MG63 (cell line): ENCODE results near the gene MAP2K6. TPM values are rescaled to one million over a fixed set of nuclear protein-coding genes. Genes with fewer than 3 reads are reported as not detected.
A peak's percentile ranks its signal among the peaks of the same experiment; 100 is the strongest.

ENCODE experiments used
- DNase-seq: peaks from one replicate; pipeline ENCODE4 v3.0.0-alpha.2; 2020
- H3K27me3 ChIP-seq: fragments of 250-450 bp; sonication (Bioruptor Pico); 2 replicates; pipeline ENCODE4 v1.5.1; 2020; ENCODE audit warnings: mild to moderate bottlenecking, moderate library complexity
- H3K36me3 ChIP-seq: fragments of 250-450 bp; sonication (Bioruptor Pico); 2 replicates; pipeline ENCODE4 v1.5.1; 2020; ENCODE audit warnings: mild to moderate bottlenecking, moderate library complexity
- H3K4me3 ChIP-seq: fragments of 250-450 bp; sonication (Bioruptor Pico); 2 replicates; pipeline ENCODE4 v1.5.1; 2020; ENCODE audit warnings: mild to moderate bottlenecking, moderate library complexity
- H3K9me3 ChIP-seq: fragments of 250-450 bp; sonication (Bioruptor Pico); 2 replicates; pipeline ENCODE4 v1.5.1; 2020; ENCODE audit warnings: mild to moderate bottlenecking, moderate library complexity
- total RNA-seq: library from RNA; depleted of rRNA; stranded (reverse); fragments of >200 nt; shearing (Covaris generic); gene quantifications from 2 replicates; pipeline ENCODE4 v1.2.3, GENCODE V29; 2014; ENCODE audit warnings: low replicate concordance

The MAP2K6 gene
- total RNA-seq, 1 experiment from 2014 or later = 1.9 TPM

DNA sequence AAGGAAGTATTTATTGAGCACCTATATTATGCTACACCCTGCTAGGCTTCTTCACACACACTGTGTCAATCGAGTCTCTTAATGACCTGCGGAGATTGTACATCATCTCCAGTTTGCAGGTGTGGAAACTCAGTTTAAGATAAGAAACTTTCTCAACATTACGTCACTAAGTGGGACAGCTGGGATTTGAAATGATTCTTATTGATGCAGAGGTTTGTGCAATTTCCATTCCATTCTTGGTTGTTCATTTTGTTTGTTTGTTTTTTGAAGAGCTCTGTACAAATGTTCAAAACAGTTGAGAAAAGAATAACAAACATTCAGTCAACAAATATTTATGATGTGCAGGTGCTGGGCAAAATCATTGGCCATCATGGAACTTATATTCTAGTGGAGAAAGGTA is 84.8 kb downstream of the MAP2K6 start:
- Histone ChIP-seq H3K9me3 (no peaks in the 10 kb centered on the region), H3K4me3 (no peak overlapping the region)
- no peak for DNase-seq

DNA sequence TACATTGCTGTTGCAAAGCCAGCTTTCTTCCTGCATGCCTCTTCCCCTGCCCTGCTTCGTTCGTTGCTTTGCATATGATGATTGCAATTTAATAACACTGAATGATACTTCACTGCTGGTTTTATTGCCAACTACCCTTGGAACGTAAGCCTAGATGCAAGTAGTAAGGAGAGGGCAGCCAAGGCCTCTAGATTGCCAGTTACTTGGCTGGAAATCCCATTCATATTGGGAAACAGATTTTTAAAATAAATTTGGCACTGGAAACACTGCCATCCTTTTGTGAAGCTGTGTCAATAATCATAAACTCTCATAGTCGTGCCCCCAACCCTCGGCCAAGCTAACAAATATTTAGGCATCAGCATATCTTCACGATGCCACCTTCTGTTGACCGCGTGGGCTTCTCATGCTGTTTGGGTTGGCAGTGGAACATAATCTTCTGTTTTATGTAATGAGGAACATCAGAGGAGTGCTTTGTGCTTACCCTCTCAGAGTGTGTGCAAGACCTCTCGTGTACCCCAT is 86.5 kb downstream of the MAP2K6 start:
- Histone ChIP-seq H3K9me3 (no peaks in the 10 kb centered on the region), H3K36me3 (no peaks in the 10 kb centered on the region), H3K4me3 (no peak overlapping the region), H3K27me3 (no peaks in the 10 kb centered on the region)
- peak; percentile 86 for DNase-seq

More for the DNA sequence above, 84.8 kb downstream of the MAP2K6 start:
- Histone ChIP-seq H3K36me3 (no peaks in the 10 kb centered on the region), H3K27me3 (no peaks in the 10 kb centered on the region)

DNA sequence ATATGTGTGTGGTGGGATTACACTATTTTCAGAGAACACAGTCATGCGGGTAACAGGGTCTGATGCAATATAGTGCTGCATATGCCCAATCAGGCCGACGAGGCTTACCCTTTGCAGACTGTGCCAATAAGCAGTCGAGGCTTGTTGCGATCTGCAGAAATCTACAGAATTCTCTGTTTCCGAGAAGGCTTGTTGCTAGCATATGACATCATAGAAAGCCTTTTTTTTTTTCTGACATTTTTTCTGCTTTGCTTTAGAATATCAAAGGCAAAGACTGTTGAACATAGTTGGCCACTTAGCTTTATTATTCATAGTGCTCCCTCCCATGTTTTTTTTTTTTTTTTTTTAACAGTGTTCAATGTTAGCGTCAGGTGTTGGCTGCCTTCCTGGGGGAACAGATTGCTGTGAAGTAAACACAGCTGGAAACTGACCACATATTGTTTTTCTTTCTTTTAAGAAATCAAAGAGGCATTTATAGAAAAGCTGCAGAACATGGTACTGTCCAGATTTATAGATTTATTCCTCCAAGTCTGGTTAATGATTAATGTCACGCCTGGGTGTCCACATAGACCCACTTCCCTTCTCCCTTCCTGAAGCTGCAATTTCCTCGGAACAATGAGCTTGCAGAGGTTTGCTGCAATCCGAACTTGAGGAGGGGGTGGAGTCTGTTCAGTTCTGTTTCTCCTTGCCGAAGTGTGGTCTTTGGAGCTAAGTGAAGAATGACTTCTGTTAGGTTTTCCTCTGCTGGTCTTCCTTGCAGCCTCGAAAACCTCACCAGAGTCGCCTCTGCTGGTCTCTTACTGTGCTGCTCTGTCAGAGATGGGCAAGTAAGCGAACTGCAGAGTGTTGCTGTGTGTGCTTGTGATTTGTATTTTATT is 87.3 kb downstream of the MAP2K6 start:
- no peaks in the 10 kb centered on the region for H3K36me3 ChIP-seq
- H3K4me3 ChIP-seq = peak overlapping the region; percentile 16
- H3K9me3 ChIP-seq = no peaks in the 10 kb centered on the region
- H3K27me3 ChIP-seq = no peaks in the 10 kb centered on the region
- DNase-seq = peak; percentile 79

DNA sequence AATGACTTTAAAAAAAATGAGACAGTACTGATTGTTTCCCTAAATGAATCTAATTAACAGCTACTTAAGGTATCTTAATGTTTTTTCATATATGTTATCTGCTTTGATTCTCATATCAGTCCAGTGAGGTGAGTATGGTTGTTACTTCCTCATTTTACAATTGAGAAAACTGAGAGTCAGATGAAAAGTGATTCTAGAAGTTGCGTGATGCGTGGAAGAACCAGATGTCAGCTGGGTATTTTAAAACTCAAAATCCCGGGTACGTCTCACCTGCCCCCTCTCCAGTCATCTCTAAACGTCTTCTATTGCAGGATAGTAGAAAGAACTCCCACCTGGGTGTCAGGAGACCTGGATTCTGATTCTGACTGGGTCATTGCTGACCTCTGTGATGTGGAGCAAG is 89.2 kb downstream of the MAP2K6 start:
- no peak for DNase-seq
- no peak overlapping the region for H3K4me3 ChIP-seq
- H3K27me3 ChIP-seq = no peaks in the 10 kb centered on the region
- no peaks in the 10 kb centered on the region for H3K9me3 ChIP-seq
- no peaks in the 10 kb centered on the region for H3K36me3 ChIP-seq

DNA sequence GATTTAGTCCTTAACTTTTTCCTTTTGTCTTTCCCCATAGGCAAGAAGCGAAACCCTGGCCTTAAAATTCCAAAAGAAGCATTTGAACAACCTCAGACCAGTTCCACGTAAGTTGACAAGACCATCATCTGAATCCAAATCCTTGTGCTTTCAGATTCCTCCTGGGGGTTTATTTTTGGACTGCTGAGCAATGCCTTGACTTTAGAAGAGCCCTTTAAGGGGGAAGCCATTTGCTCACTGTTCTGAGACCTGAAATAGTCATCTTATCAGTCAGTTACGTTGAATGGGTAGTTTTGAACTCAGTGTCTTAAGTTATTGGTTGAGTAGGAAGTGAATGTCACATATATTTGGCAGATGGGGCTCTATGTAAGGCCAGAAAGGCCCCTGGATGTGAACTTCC is 91.2 kb downstream of the MAP2K6 start:
- DNase-seq = no peak
- Histone ChIP-seq H3K9me3 (peaks cover 3% of the 10 kb centered on the region), H3K4me3 (no peak overlapping the region), H3K27me3 (no peaks in the 10 kb centered on the region), H3K36me3 (no peaks in the 10 kb centered on the region)

DNA sequence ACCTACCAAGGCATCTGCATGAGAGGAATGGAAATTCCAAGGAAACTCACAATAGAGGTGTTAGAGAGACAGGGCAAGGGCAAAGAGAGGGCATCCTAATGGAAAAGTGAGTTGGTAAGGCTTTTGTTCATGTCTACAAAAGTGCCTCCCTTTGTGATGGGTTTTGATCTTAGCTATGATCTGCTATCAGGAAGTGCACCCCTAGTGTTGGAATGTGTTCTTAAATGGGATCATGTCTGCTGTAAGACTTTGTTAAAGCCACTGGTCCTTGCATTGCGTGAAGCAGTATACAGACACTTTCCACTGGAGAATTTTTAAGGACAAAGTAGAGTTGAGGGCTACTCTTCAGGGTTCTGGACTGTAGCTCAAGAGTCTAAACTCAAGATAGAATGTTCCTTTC is 92.0 kb downstream of the MAP2K6 start:
- no peak overlapping the region for H3K4me3 ChIP-seq
- H3K36me3 ChIP-seq = no peaks in the 10 kb centered on the region
- H3K27me3 ChIP-seq = no peaks in the 10 kb centered on the region
- DNase-seq = no peak
- peaks cover 3% of the 10 kb centered on the region for H3K9me3 ChIP-seq

DNA sequence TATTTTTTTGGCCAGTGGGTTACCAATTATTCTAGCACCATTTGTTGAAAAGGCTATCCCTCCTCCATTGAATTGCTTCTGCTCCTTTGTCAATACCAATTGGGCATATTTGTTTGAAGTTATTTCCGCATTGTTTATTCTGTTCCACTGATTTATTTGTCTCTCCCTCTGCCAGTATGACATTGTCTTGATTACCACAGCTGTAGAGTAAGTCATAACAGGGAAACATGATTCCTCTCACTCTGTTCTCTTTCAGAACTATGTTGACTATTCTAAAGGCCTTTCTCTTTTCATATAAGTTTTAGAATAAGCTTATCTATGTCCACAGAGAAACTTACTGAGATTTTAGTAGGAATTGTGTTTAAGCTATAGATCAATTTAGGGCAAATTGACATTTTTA is 94.3 kb downstream of the MAP2K6 start:
- no peak for DNase-seq
- no peaks in the 10 kb centered on the region for H3K27me3 ChIP-seq
- H3K9me3 ChIP-seq = peaks cover 3% of the 10 kb centered on the region
- no peaks in the 10 kb centered on the region for H3K36me3 ChIP-seq
- no peak overlapping the region for H3K4me3 ChIP-seq

DNA sequence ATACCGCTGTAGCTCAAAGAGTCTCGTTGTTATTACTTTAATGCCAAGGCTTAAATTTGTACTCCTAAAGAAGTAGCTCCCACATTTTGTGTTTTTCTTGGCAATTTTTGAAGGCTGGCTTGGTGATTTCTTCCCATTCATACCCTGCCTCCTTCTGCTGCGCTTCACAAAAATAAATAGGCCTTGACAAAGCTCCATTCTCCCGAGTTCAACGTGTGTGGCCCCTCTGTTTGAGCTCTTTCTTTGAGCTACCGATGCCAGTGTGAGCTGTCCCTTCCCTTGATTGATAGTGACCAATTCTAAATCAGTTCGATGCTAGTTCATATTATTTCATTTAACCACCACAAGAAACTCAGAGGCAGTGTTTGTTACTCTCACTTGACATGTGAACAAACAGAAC is 96.8 kb downstream of the MAP2K6 start:
- H3K36me3 ChIP-seq = no peaks in the 10 kb centered on the region
- H3K4me3 ChIP-seq = no peak overlapping the region
- DNase-seq = no peak
- no peaks in the 10 kb centered on the region for H3K27me3 ChIP-seq
- H3K9me3 ChIP-seq = peaks cover 3% of the 10 kb centered on the region

DNA sequence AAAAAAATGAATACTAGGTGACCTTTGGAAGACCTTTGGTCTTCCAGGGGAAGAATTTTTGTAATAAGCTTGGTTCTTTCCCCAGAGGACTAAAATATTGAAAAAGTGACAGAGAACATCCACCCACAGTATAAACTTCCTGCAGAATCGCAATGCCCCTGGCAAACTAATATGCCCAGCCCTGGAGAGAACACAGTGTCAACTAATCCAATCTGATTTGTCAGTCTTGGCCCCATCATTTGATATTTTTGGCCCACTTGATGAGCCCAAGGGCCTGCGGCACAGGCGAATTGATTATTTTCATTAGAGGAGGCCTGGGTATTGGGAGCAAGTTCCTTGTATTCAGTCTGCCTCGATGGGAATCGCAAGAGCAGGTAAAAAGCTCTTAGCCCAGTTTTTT is 98.4 kb downstream of the MAP2K6 start:
- H3K27me3 ChIP-seq = no peaks in the 10 kb centered on the region
- no peaks in the 10 kb centered on the region for H3K36me3 ChIP-seq
- peaks cover 3% of the 10 kb centered on the region for H3K9me3 ChIP-seq
- no peak overlapping the region for H3K4me3 ChIP-seq
- DNase-seq = no peak

DNA sequence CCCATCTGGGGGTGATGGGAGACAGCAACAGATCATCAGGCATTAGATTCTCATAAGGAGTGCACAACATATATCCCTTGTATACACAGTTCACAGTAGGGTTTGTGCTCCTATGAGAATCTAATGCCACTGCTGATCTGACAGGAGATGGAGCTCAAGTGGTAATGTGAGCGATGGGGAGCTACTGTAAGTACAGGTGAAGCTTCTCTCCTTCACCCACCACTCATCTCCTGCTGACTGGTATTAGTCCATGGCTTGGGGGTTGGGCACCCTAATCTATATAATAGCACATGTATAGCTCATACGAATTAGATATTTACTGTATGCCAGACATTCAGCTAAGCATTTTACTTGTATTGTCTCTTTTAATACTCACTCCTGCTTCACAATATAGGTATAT is 101.7 kb downstream of the MAP2K6 start:
- Histone ChIP-seq H3K36me3 (no peaks in the 10 kb centered on the region), H3K4me3 (no peak overlapping the region), H3K9me3 (no peaks in the 10 kb centered on the region), H3K27me3 (no peaks in the 10 kb centered on the region)
- DNase-seq = no peak

DNA sequence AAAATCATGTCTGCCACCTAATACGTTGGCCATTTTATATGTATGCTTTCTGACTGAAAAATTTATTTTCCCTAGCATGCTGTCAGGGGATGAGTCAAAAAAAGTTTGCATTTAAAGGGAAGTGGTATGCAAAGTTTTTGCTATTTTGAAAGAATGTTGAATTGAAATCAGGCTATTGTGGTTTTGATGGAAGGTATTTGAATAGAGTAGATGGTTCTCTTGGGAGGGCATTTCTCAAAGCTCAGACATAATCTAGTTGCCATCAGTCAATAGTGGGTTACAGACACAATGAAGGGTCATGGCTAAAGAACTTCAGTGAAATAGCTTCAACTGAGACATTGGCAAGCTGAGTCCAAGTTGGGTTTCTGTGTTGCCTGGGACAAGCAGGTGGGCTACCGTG is 102.4 kb downstream of the MAP2K6 start:
- no peaks in the 10 kb centered on the region for H3K27me3 ChIP-seq
- DNase-seq = no peak

DNA sequence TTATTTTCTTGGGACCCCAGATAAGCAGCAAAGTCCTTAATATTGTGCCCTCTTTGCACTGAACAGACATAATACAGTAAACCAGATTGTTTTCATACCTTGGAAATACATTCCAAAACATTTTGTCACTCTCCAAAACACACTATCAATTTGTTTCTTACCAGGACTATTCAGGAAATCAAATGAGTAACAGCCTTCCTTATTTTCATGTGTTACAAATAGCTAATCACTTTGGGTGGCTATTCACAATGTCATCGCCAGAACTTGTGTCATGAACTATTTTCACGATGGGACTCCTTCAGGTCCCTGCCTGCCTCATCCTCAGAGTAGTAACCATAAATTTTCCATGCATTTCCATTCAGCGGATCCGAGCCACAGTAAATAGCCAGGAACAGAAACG is 104.5 kb downstream of the MAP2K6 start:
- H3K4me3 ChIP-seq = no peak overlapping the region
- no peaks in the 10 kb centered on the region for H3K9me3 ChIP-seq
- H3K27me3 ChIP-seq = no peaks in the 10 kb centered on the region
- no peaks in the 10 kb centered on the region for H3K36me3 ChIP-seq
- no peak for DNase-seq

More for the DNA sequence above, 102.4 kb downstream of the MAP2K6 start:
- H3K36me3 ChIP-seq = no peaks in the 10 kb centered on the region
- no peaks in the 10 kb centered on the region for H3K9me3 ChIP-seq
- H3K4me3 ChIP-seq = no peak overlapping the region

DNA sequence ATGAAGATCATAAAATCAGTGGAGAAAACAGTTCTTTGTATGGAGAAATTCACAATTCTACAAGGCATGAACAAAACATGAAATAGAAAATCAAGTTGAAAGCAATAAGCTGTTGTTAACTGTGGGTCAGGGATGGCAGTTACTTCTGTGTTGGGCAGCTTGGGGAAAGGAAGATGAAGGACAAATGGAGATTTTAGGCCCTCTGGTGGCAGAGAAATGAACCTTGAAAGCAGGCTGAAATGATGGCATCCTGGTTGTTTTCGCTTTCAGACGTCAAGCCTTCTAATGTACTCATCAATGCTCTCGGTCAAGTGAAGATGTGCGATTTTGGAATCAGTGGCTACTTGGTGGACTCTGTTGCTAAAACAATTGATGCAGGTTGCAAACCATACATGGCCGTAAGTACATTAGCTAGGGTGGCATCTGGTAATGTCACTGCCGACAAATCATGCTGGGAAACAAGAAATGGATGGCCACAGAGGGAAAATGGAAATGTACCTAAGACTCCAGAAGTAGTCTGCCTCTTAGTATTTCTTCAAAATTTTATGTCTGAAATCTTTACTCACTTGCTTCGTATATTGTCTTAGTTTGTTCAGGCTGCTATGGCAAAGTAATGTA is 108.9 kb downstream of the MAP2K6 start:
- no peaks in the 10 kb centered on the region for H3K27me3 ChIP-seq
- no peaks in the 10 kb centered on the region for H3K9me3 ChIP-seq
- no peak overlapping the region for H3K4me3 ChIP-seq
- H3K36me3 ChIP-seq = no peaks in the 10 kb centered on the region
- peak; percentile 5 for DNase-seq

DNA sequence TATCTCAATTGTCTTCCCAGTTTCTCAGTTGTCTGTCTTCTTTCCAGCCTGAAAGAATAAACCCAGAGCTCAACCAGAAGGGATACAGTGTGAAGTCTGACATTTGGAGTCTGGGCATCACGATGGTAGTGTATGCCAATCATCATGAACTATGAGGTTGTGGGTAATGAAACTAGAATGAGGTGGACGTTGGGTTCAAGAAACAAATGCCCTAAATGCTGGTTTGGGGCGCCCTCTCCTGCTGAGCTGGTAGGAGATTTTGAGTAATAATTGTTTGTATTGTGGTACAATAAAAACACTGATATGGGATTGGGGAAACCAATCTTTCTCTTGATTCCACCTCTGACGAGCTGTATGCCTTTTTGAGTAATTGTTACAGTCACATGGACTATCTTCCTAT is 110.4 kb downstream of the MAP2K6 start:
- H3K27me3 ChIP-seq = no peaks in the 10 kb centered on the region
- DNase-seq = no peak
- no peak overlapping the region for H3K4me3 ChIP-seq
- no peaks in the 10 kb centered on the region for H3K9me3 ChIP-seq
- no peaks in the 10 kb centered on the region for H3K36me3 ChIP-seq

DNA sequence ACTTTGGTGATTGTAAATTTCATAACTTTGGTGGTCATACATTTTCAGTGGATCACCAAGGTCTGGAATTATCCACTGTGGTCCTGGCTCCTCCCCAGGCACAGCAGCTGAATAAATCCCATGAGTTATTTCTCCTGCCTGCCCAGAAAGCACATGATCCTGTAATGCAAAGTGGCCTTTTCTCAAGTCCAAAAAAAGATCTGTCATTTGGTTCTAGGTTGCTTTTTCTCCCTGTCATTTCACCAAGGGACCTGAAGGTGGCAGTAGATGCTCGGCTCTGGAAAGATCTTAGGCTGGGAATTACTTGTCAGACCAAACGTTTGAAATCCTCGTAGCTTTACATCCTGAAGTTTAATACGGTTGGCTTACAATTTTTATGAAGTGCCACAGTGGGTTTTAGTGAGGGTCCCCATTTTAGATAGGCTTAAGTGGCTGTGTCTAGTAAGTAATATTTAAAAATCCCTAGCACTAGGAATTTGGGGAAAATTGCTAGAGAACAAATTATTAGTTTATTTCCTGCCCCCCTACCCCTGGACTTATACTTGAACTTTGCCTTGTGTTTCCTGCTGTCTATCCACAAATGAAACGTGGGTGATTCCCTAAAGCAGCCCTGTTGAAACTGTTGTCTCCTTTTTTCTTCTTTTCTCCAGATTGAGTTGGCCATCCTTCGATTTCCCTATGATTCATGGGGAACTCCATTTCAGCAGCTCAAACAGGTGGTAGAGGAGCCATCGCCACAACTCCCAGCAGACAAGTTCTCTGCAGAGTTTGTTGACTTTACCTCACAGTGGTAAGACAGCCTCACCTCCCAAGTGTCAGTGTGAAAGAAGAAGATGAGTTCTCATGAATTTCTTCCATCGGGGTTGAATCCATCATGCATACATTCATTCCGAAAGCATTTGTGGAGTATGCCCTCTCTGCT is 111.7 kb downstream of the MAP2K6 start:
- no peaks in the 10 kb centered on the region for H3K36me3 ChIP-seq
- no peak overlapping the region for H3K4me3 ChIP-seq
- DNase-seq = peak; percentile 17
- no peaks in the 10 kb centered on the region for H3K27me3 ChIP-seq
- H3K9me3 ChIP-seq = no peaks in the 10 kb centered on the region

DNA sequence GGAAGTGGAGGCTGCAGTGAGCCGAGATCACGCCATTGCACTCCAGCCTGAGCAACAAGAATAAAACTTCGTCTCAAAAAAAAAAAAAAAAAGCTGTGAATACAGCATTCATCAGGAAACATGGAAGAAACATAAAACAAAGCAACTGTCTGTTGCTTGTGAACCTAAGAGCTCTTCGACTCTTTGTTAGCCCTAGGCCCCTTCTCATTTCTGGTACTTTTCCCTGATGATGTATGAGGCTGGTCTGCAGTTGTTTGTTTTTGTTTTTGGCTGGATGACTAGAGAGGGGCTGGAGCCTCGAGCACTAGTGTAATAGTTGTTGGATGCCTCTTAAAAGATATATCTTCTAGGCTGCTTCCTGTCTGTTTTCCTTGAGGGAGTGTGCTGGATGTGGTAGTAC is 113.5 kb downstream of the MAP2K6 start:
- Histone ChIP-seq H3K4me3 (no peak overlapping the region), H3K36me3 (no peaks in the 10 kb centered on the region), H3K9me3 (no peaks in the 10 kb centered on the region), H3K27me3 (no peaks in the 10 kb centered on the region)
- DNase-seq = no peak
